ENCODE results near the gene CFAP57.

GRCh38 chr1:43171312-43171875 is 736 bp upstream of the CFAP57 start:
- TF ChIP-seq EZH2 (IDR thresholded peaks at IDR 0.05; ENCODE audit: borderline replicate concordance, insufficient read depth, low read depth, low read length, poor library complexity, severe bottlenecking) (no peak), CTCF (IDR thresholded peaks at IDR 0.05) (no peak)
